HepG2 (cell line): Measurements from ENCODE around the gene JMJD6. TPM values are rescaled to one million over a fixed set of nuclear protein-coding genes. Genes with fewer than 3 reads are reported as not detected.

Experiments
- CTCF ChIP-seq: sonication (generic); formaldehyde crosslinking; IDR thresholded peaks from 2 replicates; pipeline ENCODE4 v1.5.0; 2020; ENCODE audit warnings: mild to moderate bottlenecking, missing genetic modification reagents, moderate library complexity
- KDM2A ChIP-seq: sonication (generic); formaldehyde crosslinking; IDR thresholded peaks from 2 replicates; pipeline ENCODE4 v1.4.0; 2020; ENCODE audit warnings: low read depth, missing genetic modification reagents, borderline replicate concordance
- NCOA5 ChIP-seq: sonication (generic); formaldehyde crosslinking; IDR thresholded peaks from 2 replicates; pipeline ENCODE4 v1.4.0; 2020; ENCODE audit warnings: missing genetic modification reagents
- NFRKB ChIP-seq: fragments of 450-650 bp; IDR thresholded peaks from 2 replicates; pipeline ENCODE4 v1.6.1; 2017
- PAX8 ChIP-seq: sonication (generic); formaldehyde crosslinking; IDR thresholded peaks from 2 replicates; pipeline ENCODE4 v1.8.0; 2022; ENCODE audit warnings: mild to moderate bottlenecking, missing genetic modification reagents, borderline replicate concordance
- PPARG ChIP-seq: conservative IDR thresholded peaks from 2 replicates; pipeline ENCODE4 v1.6.1; 2016; ENCODE audit warnings: missing biosample characterization, missing genetic modification reagents
- RFX1 ChIP-seq: fragments of 450-650 bp; IDR thresholded peaks from 2 replicates; pipeline ENCODE4 v1.6.1; 2017
- SALL1 ChIP-seq: sonication (generic); formaldehyde crosslinking; IDR thresholded peaks from 2 replicates; pipeline ENCODE4 v1.8.0; 2022; ENCODE audit warnings: mild to moderate bottlenecking, missing genetic modification reagents
- SAP130 ChIP-seq: IDR thresholded peaks from 2 replicates; pipeline ENCODE4 v1.6.1; 2016; ENCODE audit warnings: low read depth
- SMYD3 ChIP-seq: sonication (generic); formaldehyde crosslinking; IDR thresholded peaks from 2 replicates; pipeline ENCODE4 v1.8.1; 2023; ENCODE audit warnings: mild to moderate bottlenecking, missing genetic modification reagents
- SNRNP70 ChIP-seq: fragments of 200-400 bp; formaldehyde crosslinking; IDR thresholded peaks from 2 replicates; pipeline ENCODE4 v1.6.1; 2017; ENCODE audit warnings: mild to moderate bottlenecking, low read depth, low read length, moderate library complexity
- SP5 ChIP-seq: IDR thresholded peaks from 2 replicates; pipeline ENCODE4 v1.6.1; 2016; ENCODE audit warnings: low read depth, borderline replicate concordance
- ZBTB1 ChIP-seq: sonication (generic); formaldehyde crosslinking; IDR thresholded peaks from 2 replicates; pipeline ENCODE4 v1.4.0; 2020; ENCODE audit warnings: missing genetic modification reagents, borderline replicate concordance
- ZBTB7A ChIP-seq: sonication (generic); formaldehyde crosslinking; IDR thresholded peaks from 2 replicates; pipeline ENCODE4 v1.8.0; 2022; ENCODE audit warnings: mild to moderate bottlenecking, missing genetic modification reagents
- ZKSCAN1 ChIP-seq: fragments of 150-350 bp; IDR thresholded peaks from 2 replicates; pipeline ENCODE4 v1.6.1; 2014; ENCODE audit warnings: low read length
- ZNF101 ChIP-seq: sonication (generic); formaldehyde crosslinking; IDR thresholded peaks from 2 replicates; pipeline ENCODE4 v1.4.0; 2020; ENCODE audit warnings: mild to moderate bottlenecking, low read depth, missing genetic modification reagents, borderline replicate concordance
- ZNF549 ChIP-seq: sonication (generic); formaldehyde crosslinking; IDR thresholded peaks from 2 replicates; pipeline ENCODE4 v1.5.0; 2020; ENCODE audit warnings: missing genetic modification reagents
- ZNF615 ChIP-seq: sonication (generic); formaldehyde crosslinking; IDR thresholded peaks from 2 replicates; pipeline ENCODE4 v1.5.0; 2020; ENCODE audit warnings: mild to moderate bottlenecking, missing genetic modification reagents, borderline replicate concordance
- ZNF660 ChIP-seq: sonication (generic); formaldehyde crosslinking; IDR thresholded peaks from 2 replicates; pipeline ENCODE4 v1.5.1; 2020; ENCODE audit warnings: mild to moderate bottlenecking, low read depth, missing genetic modification reagents, borderline replicate concordance
- ZNF7 ChIP-seq: IDR thresholded peaks from 2 replicates; pipeline ENCODE4 v1.6.1; 2016; ENCODE audit warnings: missing biosample characterization, missing genetic modification reagents
- polyA plus RNA-seq, 8 experiments: library from polyadenylated mRNA; depleted of rRNA in 3 of 8; stranded (reverse) in 7 of 8; unstranded in 1 of 8; fragments of >200 nt; fragmentation: Illumina TruSeq in 4 of 8; extraction: Trizol in 4 of 8; gene quantifications; 2 replicates each; pipeline versions ENCODE4 v1.2.1 to v1.2.3, GENCODE V29; 2011 to 2016; ENCODE audit warnings: low read depth in 4 of 8, missing spikeins in 1 of 8, mixed read lengths in 1 of 8; ENCODE audit not compliant: insufficient read depth in 1 of 8
- total RNA-seq, 5 experiments: library from RNA; depleted of rRNA; stranded (reverse); fragments of >200 nt; fragmentation: Illumina TruSeq; extraction: Trizol; gene quantifications; 2 replicates each; pipeline ENCODE4 v1.2.3, GENCODE V29; 2016; ENCODE audit warnings: low read depth in 1 of 5
- TF ChIP-seq, protein P1 (sequence below): sonication (generic); formaldehyde crosslinking; IDR thresholded peaks from 2 replicates; pipeline ENCODE4 v1.8.1; 2022; ENCODE audit warnings: mild to moderate bottlenecking, missing genetic modification reagents
- TF ChIP-seq, protein P2 (sequence below): sonication (generic); formaldehyde crosslinking; conservative IDR thresholded peaks from 2 replicates; pipeline ENCODE4 v1.4.0; 2020; ENCODE audit warnings: missing genetic modification reagents
- TF ChIP-seq, protein P3 (sequence below): sonication (generic); formaldehyde crosslinking; IDR thresholded peaks from 2 replicates; pipeline ENCODE4 v1.4.0; 2020; ENCODE audit warnings: mild to moderate bottlenecking, low read depth, missing genetic modification reagents
- TF ChIP-seq, protein P4 (sequence below): fragments of 450-650 bp; IDR thresholded peaks from 2 replicates; pipeline ENCODE4 v1.6.1; 2017

Gene JMJD6
- total and polyA plus RNA-seq, 2 of the 13 experiments (the other 11 are each of a cell fraction or from before 2014, with no cell fraction given): 33.6 to 41.0 TPM

GRCh38 chr17:76707985-76708807, 18.2 kb downstream of the JMJD6 start (continued):
- TF ChIP-seq, protein P1, sequence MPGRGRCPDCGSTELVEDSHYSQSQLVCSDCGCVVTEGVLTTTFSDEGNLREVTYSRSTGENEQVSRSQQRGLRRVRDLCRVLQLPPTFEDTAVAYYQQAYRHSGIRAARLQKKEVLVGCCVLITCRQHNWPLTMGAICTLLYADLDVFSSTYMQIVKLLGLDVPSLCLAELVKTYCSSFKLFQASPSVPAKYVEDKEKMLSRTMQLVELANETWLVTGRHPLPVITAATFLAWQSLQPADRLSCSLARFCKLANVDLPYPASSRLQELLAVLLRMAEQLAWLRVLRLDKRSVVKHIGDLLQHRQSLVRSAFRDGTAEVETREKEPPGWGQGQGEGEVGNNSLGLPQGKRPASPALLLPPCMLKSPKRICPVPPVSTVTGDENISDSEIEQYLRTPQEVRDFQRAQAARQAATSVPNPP: no peak
- TF ChIP-seq SAP130 (CRISPR knock-in tag) (0 out of 2 replicates have a peak, but pooled peaks have one; percentile 13), ZKSCAN1 (no peak), NFRKB (no peak), SNRNP70 (no peak), SALL1 (CRISPR knock-in tag) (peak; percentile 48), CTCF (CRISPR knock-in tag) (peak; percentile 69), SMYD3 (CRISPR knock-in tag) (no peak), ZNF615 (CRISPR knock-in tag) (no peak), NCOA5 (CRISPR knock-in tag) (no peak), ZNF549 (CRISPR knock-in tag) (no peak), ZNF101 (CRISPR knock-in tag) (no peak), PAX8 (CRISPR knock-in tag) (no peak), ZBTB1 (CRISPR knock-in tag) (no peak), SP5 (CRISPR knock-in tag) (no peak), ZNF7 (CRISPR knock-in tag) (no peak), ZNF660 (CRISPR knock-in tag) (no peak), RFX1 (no peak), ZBTB7A (CRISPR knock-in tag) (peak; percentile 95), PPARG (CRISPR knock-in tag) (no peak), KDM2A (no peak)
- TF ChIP-seq, protein P2, sequence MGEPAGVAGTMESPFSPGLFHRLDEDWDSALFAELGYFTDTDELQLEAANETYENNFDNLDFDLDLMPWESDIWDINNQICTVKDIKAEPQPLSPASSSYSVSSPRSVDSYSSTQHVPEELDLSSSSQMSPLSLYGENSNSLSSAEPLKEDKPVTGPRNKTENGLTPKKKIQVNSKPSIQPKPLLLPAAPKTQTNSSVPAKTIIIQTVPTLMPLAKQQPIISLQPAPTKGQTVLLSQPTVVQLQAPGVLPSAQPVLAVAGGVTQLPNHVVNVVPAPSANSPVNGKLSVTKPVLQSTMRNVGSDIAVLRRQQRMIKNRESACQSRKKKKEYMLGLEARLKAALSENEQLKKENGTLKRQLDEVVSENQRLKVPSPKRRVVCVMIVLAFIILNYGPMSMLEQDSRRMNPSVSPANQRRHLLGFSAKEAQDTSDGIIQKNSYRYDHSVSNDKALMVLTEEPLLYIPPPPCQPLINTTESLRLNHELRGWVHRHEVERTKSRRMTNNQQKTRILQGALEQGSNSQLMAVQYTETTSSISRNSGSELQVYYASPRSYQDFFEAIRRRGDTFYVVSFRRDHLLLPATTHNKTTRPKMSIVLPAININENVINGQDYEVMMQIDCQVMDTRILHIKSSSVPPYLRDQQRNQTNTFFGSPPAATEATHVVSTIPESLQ (CRISPR knock-in tag): no peak
- TF ChIP-seq, protein P3, sequence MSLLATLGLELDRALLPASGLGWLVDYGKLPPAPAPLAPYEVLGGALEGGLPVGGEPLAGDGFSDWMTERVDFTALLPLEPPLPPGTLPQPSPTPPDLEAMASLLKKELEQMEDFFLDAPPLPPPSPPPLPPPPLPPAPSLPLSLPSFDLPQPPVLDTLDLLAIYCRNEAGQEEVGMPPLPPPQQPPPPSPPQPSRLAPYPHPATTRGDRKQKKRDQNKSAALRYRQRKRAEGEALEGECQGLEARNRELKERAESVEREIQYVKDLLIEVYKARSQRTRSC (CRISPR knock-in tag): no peak
- TF ChIP-seq, protein P4, sequence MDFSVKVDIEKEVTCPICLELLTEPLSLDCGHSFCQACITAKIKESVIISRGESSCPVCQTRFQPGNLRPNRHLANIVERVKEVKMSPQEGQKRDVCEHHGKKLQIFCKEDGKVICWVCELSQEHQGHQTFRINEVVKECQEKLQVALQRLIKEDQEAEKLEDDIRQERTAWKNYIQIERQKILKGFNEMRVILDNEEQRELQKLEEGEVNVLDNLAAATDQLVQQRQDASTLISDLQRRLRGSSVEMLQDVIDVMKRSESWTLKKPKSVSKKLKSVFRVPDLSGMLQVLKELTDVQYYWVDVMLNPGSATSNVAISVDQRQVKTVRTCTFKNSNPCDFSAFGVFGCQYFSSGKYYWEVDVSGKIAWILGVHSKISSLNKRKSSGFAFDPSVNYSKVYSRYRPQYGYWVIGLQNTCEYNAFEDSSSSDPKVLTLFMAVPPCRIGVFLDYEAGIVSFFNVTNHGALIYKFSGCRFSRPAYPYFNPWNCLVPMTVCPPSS: no peak
